A549 (cell line): ENCODE data around the gene ABHD2. TPM values are rescaled to one million over a fixed set of nuclear protein-coding genes. Genes with fewer than 3 reads are reported as not detected.

Source experiments
- ATAC-seq, 2 experiments: fragments of 200-7000 bp in 1 of 2; fragments of >200 bp in 1 of 2; cut with Nextera tagmentation in 1 of 2; cut with Tn5 transposase in 1 of 2; 3 replicates each; pipeline versions ENCODE4 v1.8.0 to v1.9.1; 2018 to 2020; ENCODE audit warnings: mild to moderate bottlenecking in 1 of 2, moderate library complexity in 1 of 2
- CTCF ChIA-PET: fragments of 300-600 bp; sonication (Branson Sonifier 250); formaldehyde crosslinking; extraction: SDS; loops from one replicate; lab custom pipeline; 2021; ENCODE audit warnings: antibody characterized with exemption, inconsistent platforms; lab: Yijun Ruan, JAX
- POLR2A ChIA-PET: fragments of 350-600 bp; formaldehyde crosslinking; extraction: SDS; loops from one replicate; lab custom pipeline; 2021; ENCODE audit warnings: antibody characterized with exemption, inconsistent platforms; lab: Yijun Ruan, JAX
- DNase-seq, 2 experiments: peaks; one replicate each; pipeline versions ENCODE4 v3.0.0 to v3.0.0-alpha.2; 2011 to 2016; ENCODE audit warnings: low read depth in 1 of 2, low spot score in 1 of 2
- FAIRE-seq: peaks from 2 replicates; lab custom pipeline; 2011; peaks lifted over from hg19 to GRCh38; lab: Jason Lieb, UNC
- H3K27ac ChIP-seq, 2 experiments: fragments of >200 bp; sonication (Bioruptor Twin); formaldehyde crosslinking; 3 replicates each; pipeline ENCODE4 v1.5.1; 2016 to 2017
- H3K4me1 ChIP-seq: fragments of >200 bp; sonication (Bioruptor Twin); formaldehyde crosslinking; 3 replicates; pipeline ENCODE4 v1.6.1; 2016
- H3K4me2 ChIP-seq: fragments of >200 bp; sonication (Bioruptor Twin); formaldehyde crosslinking; 3 replicates; pipeline ENCODE4 v1.6.1; 2016
- H3K4me3 ChIP-seq: fragments of >200 bp; sonication (Bioruptor Twin); formaldehyde crosslinking; 3 replicates; pipeline ENCODE4 v1.5.1; 2016
- H3K9me3 ChIP-seq: fragments of >200 bp; sonication (Bioruptor Twin); formaldehyde crosslinking; 3 replicates; pipeline ENCODE4 v1.6.1; 2016
- ATOH8 ChIP-seq: fragments of 250-450 bp; sonication (Bioruptor Pico); IDR thresholded peaks from 2 replicates; pipeline ENCODE4 v1.5.0; 2020; ENCODE audit warnings: low read depth, mild to moderate bottlenecking, moderate library complexity
- BHLHE40 ChIP-seq: IDR thresholded peaks from 2 replicates; pipeline ENCODE4 v1.6.1; 2012; ENCODE audit warnings: low read depth, low read length, inconsistent platforms
- CEBPB ChIP-seq, 2 experiments: fragments of >200 bp in 1 of 2; sonication (Bioruptor Twin) in 1 of 2; formaldehyde crosslinking in 1 of 2; IDR thresholded peaks; 2 replicates each; pipeline ENCODE4 v1.6.1; 2012 to 2016
- CHD2 ChIP-seq: fragments of 150-350 bp; IDR thresholded peaks from 2 replicates; pipeline ENCODE4 v1.6.1; 2014; ENCODE audit warnings: low read length; ENCODE audit not compliant: partially characterized antibody
- E2F6 ChIP-seq: IDR thresholded peaks from 2 replicates; pipeline ENCODE4 v1.6.1; 2012; ENCODE audit warnings: low read depth, borderline replicate concordance
- EHF ChIP-seq: fragments of 250-450 bp; sonication (Bioruptor Pico); IDR thresholded peaks from 2 replicates; pipeline ENCODE4 v1.5.0; 2020; ENCODE audit warnings: mild to moderate bottlenecking
- EP300 ChIP-seq, 2 experiments: fragments of >200 bp; sonication (Bioruptor Twin); formaldehyde crosslinking; IDR thresholded peaks; 2 replicates in 1 of 2; 3 replicates in 1 of 2; pipeline ENCODE4 v1.6.1; 2016 to 2017
- FOSL2 ChIP-seq, 2 experiments: fragments of 450-650 bp in 1 of 2; fragments of >200 bp in 1 of 2; sonication (Bioruptor Twin) in 1 of 2; formaldehyde crosslinking; IDR thresholded peaks; 2 replicates each; pipeline versions ENCODE4 v1.5.0 to v1.6.1; 2016 to 2020; ENCODE audit warnings: mild to moderate bottlenecking in 1 of 2, moderate library complexity in 1 of 2
- FOXS1 ChIP-seq: fragments of 250-450 bp; sonication (Bioruptor Pico); IDR thresholded peaks from 2 replicates; pipeline ENCODE4 v1.5.0; 2020; ENCODE audit warnings: mild to moderate bottlenecking, moderate library complexity
- GATA3 ChIP-seq: IDR thresholded peaks from 2 replicates; pipeline ENCODE4 v1.6.1; 2012; ENCODE audit warnings: borderline replicate concordance
- HDAC2 ChIP-seq: fragments of 200-600 bp; sonication (generic); IDR thresholded peaks from 2 replicates; pipeline ENCODE4 v1.6.1; 2016
- HOXA7 ChIP-seq: fragments of 250-450 bp; sonication (Bioruptor Pico); IDR thresholded peaks from 2 replicates; pipeline ENCODE4 v1.5.0; 2020; ENCODE audit warnings: mild to moderate bottlenecking, moderate library complexity
- JUN ChIP-seq, 2 experiments: fragments of >200 bp; sonication (Bioruptor Twin); formaldehyde crosslinking; IDR thresholded peaks; 2 replicates in 1 of 2; 3 replicates in 1 of 2; pipeline ENCODE4 v1.6.1; 2016 to 2017
- JUNB ChIP-seq: fragments of >200 bp; sonication (Bioruptor Twin); formaldehyde crosslinking; IDR thresholded peaks from 2 replicates; pipeline ENCODE4 v1.6.1; 2016
- KDM1A ChIP-seq: fragments of 200-600 bp; sonication (generic); IDR thresholded peaks from 2 replicates; pipeline ENCODE4 v1.6.1; 2016; ENCODE audit warnings: low read depth, mild to moderate bottlenecking
- KDM5A ChIP-seq: fragments of 200-600 bp; sonication (generic); IDR thresholded peaks from 2 replicates; pipeline ENCODE4 v1.6.1; 2016; ENCODE audit warnings: antibody characterized with exemption, mild to moderate bottlenecking
- PHF8 ChIP-seq: fragments of 200-600 bp; sonication (generic); IDR thresholded peaks from 2 replicates; pipeline ENCODE4 v1.6.1; 2016; ENCODE audit warnings: low read depth, mild to moderate bottlenecking, antibody characterized with exemption, moderate library complexity, borderline replicate concordance
- POLR2AphosphoS2 ChIP-seq: conservative IDR thresholded peaks from 2 replicates; pipeline ENCODE4 v1.6.1; 2012; ENCODE audit warnings: low read length, improper control_type of control experiment, inconsistent platforms
- REST ChIP-seq: fragments of 200-600 bp; sonication (generic); IDR thresholded peaks from 2 replicates; pipeline ENCODE4 v1.6.1; 2016; ENCODE audit warnings: antibody characterized with exemption, mild to moderate bottlenecking, moderate library complexity
- TP53 ChIP-seq: fragments of 250-450 bp; sonication (Bioruptor Pico); IDR thresholded peaks from 2 replicates; pipeline ENCODE4 v1.5.0; 2021; ENCODE audit warnings: mild to moderate bottlenecking, moderate library complexity
- USF2 ChIP-seq: fragments of 450-650 bp; IDR thresholded peaks from 2 replicates; pipeline ENCODE4 v1.6.1; 2014; ENCODE audit warnings: antibody characterized with exemption
- ZC3H11A ChIP-seq: fragments of 450-650 bp; IDR thresholded peaks from 2 replicates; pipeline ENCODE4 v1.6.1; 2014; ENCODE audit warnings: antibody characterized with exemption, mild to moderate bottlenecking
- ZSCAN20 ChIP-seq: fragments of 250-450 bp; sonication (Bioruptor Pico); IDR thresholded peaks from 2 replicates; pipeline ENCODE4 v1.8.0; 2022; ENCODE audit warnings: mild to moderate bottlenecking, moderate library complexity
- WGBS: methylation state at CpG from one replicate; pipeline ENCODE4 v1.1.6; 2017; ENCODE audit errors: missing lambda C conversion rate; 5-methylcytosine and 5-hydroxymethylcytosine counted together
- polyA plus RNA-seq, 4 experiments: library from polyadenylated mRNA; depleted of rRNA in 3 of 4; stranded (reverse); fragments of >200 nt; fragmentation: RNase III in 1 of 4; extraction: RNeasy Plus Mini Kit Qiagen cat#74134 plus additional on column Dnase treatment in 1 of 4; gene quantifications; 2 replicates in 3 of 4; 3 replicates in 1 of 4; pipeline ENCODE4 v1.2.3, GENCODE V29; 2011 to 2017
- TF ChIP-seq, protein P1 (sequence below): IDR thresholded peaks from 2 replicates; pipeline ENCODE4 v1.6.1; 2012

ABHD2 gene
- polyA plus RNA-seq, 2 of the 4 experiments (the other 2 are of a cell fraction), result 36.2 to 63.3 TPM

DNA sequence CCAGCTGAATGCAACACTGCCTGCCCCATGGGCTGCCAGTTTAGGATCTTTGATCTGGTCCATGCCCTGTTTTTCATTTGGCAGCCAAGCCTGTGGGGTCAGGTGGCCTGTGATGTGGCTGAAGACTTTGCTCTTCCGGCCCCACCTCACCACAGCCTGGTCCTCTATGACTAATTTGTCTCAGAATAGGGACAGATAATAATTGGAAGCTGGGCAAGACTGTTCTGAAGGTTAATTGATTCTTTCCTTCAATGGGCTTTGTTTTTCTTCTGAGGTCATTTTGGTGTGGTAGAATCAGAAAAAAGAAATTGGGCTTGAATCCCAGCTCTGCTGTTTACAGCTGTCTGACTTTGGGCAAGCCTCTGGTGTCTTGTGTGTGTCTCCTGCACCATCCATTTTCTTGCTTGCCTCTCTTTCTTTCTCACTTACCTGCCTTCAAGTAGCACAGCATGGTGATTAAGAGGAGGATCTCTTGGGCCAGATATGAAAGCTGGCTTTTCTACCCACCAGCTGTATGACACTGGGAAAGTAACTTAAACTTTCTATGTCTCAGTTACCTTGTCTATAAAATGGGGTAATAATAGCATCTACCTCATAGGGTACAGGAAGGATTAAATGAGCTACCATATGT lies 24.2 kb downstream of the ABHD2 start:
- peak in 1 of 2 experiments; percentile 71 for DNase-seq
- CTCF ChIA-PET, result interaction anchor here (0.6 to 14.9 kb wide), 14 partner anchors 9 to 94 kb away, joined by 3 to 187 read pairs (median 4); partner anchors contain the start of gene ABHD2
- Histone ChIP-seq H3K27ac (peak overlapping the region; percentile 87 to 95), H3K4me1 (peaks cover 85% of the 10 kb centered on the region), H3K4me3 (no peak overlapping the region), H3K4me2 (peak overlapping the region; percentile 67), H3K9me3 (no peaks in the 10 kb centered on the region)
- POLR2A ChIA-PET, result interaction anchor here (0.9 to 1.7 kb wide), 2 partner anchors 11 to 25 kb away, joined by 7 to 9 read pairs; partner anchors contain the start of gene ABHD2
- 22% methylated on average over 1 of the region's 1 CpG for WGBS
- FAIRE-seq, result no peak
- TF ChIP-seq USF2 (peak; percentile 77), FOSL2 (IDR thresholded peaks at IDR 0.05) (0 out of 2 replicates have a peak, but pooled peaks have one; percentile 17), FOSL2 (CRISPR knock-in tag; IDR thresholded peaks at IDR 0.05) (peak; percentile 55; the same call in 1 of the 2 replicates), KDM1A (no peak), EP300 (IDR thresholded peaks at IDR 0.05) (0 out of 5 replicates have a peak, but pooled peaks of 1 of the 2 experiments have one; percentile 16)
- ATAC-seq, result peak; percentile 55 to 65; a peak in 4 of 6 replicates

GRCh38 chr15:89113296-89114024 lies 25.2 kb downstream of the ABHD2 start:
- ChIA-PET CTCF (interaction anchor here (0.6 to 14.9 kb wide), 17 partner anchors 8 to 209 kb away, joined by 3 to 187 read pairs (median 4); partner anchors contain the start of gene ABHD2), POLR2A (interaction anchor here (1.7 kb wide), 1 partner anchor 26 kb away, joined by 7 read pairs; the partner anchor contains the start of gene ABHD2)
- H3K4me2 ChIP-seq, result peak overlapping the region; percentile 67; the same call in 2 of the 3 replicates
- H3K9me3 ChIP-seq, result no peaks in the 10 kb centered on the region
- peak overlapping the region; percentile 87 to 95 for H3K27ac ChIP-seq
- FAIRE-seq (no peak), ATAC-seq (no peak), DNase-seq (no peak)
- no peak overlapping the region for H3K4me3 ChIP-seq
- H3K4me1 ChIP-seq, result peaks cover 85% of the 10 kb centered on the region
- WGBS, result 83% methylated on average over 7 of the region's 7 CpGs
- TF ChIP-seq CEBPB (IDR thresholded peaks at IDR 0.05) (no peak), ZSCAN20 (CRISPR knock-in tag) (no peak), ATOH8 (CRISPR knock-in tag) (no peak), PHF8 (no peak), HOXA7 (CRISPR knock-in tag) (no peak), HDAC2 (no peak), ZC3H11A (no peak), GATA3 (no peak), JUNB (no peak), TP53 (CRISPR knock-in tag) (no peak), CHD2 (no peak), BHLHE40 (no peak), FOXS1 (CRISPR knock-in tag) (no peak), E2F6 (no peak), KDM5A (no peak), REST (no peak), JUN (IDR thresholded peaks at IDR 0.05) (no peak), POLR2AphosphoS2 (no peak), EHF (CRISPR knock-in tag) (no peak)
- TF ChIP-seq, protein P1, sequence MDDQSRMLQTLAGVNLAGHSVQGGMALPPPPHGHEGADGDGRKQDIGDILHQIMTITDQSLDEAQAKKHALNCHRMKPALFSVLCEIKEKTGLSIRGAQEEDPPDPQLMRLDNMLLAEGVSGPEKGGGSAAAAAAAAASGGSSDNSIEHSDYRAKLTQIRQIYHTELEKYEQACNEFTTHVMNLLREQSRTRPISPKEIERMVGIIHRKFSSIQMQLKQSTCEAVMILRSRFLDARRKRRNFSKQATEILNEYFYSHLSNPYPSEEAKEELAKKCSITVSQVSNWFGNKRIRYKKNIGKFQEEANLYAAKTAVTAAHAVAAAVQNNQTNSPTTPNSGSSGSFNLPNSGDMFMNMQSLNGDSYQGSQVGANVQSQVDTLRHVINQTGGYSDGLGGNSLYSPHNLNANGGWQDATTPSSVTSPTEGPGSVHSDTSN, result no peak
